ENCODE results near the gene MIA3.

Gene MIA3

DNA sequence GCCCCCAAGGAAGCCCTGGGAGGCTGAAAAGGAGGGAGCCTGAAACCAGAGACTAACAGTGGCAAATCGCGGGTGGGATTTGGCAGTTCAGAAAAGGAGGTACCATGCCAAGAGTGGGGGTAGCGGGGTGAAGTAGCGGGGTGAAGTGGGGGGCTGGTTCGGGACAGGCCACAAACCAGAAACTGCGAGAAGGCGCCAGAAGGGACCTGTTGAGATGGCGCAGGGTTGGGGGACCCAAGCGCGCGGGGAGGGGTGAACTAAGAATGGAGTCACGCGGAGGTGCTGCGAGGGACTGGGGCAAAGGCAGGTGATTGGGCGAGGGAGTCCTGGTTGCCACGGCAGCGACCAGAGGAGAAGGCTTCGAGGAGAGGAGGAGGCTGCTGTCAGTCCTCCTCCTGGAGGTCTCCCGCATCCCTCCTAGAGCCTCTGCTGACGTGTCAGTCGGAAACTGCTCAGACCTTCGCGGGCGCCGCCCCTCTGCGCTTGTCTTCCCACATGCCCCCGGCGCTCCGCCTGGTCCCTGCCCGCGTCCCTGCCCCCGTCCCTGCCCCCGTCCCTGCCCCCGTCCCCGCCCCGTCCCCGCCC is 438 bp upstream of the MIA3 start:
- peaks cover 48% of the 10 kb centered on the region for H3K27me3 ChIP-seq (ENCODE audit: insufficient read depth, low read length, poor library complexity, severe bottlenecking)
- H3F3A ChIP-seq (ENCODE audit: low read depth) = no peaks in the 10 kb centered on the region
- H3K9me2 ChIP-seq (replicated peaks; ENCODE audit: low read depth, low read length) = no peaks in the 10 kb centered on the region
- H3K36me3 ChIP-seq (ENCODE audit: insufficient read depth, low read length) = no peaks in the 10 kb centered on the region
- H3K9ac ChIP-seq (ENCODE audit: low read depth, low read length, poor library complexity, severe bottlenecking) = peak overlapping the region; percentile 60
- TF ChIP-seq EZH2phosphoT487 (IDR thresholded peaks at IDR 0.05; ENCODE audit: borderline replicate concordance) = no peak
- TF ChIP-seq, protein P1, sequence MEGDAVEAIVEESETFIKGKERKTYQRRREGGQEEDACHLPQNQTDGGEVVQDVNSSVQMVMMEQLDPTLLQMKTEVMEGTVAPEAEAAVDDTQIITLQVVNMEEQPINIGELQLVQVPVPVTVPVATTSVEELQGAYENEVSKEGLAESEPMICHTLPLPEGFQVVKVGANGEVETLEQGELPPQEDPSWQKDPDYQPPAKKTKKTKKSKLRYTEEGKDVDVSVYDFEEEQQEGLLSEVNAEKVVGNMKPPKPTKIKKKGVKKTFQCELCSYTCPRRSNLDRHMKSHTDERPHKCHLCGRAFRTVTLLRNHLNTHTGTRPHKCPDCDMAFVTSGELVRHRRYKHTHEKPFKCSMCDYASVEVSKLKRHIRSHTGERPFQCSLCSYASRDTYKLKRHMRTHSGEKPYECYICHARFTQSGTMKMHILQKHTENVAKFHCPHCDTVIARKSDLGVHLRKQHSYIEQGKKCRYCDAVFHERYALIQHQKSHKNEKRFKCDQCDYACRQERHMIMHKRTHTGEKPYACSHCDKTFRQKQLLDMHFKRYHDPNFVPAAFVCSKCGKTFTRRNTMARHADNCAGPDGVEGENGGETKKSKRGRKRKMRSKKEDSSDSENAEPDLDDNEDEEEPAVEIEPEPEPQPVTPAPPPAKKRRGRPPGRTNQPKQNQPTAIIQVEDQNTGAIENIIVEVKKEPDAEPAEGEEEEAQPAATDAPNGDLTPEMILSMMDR (conservative IDR thresholded peaks at IDR 0.05; ENCODE audit: low read length) = no peak
- peaks cover 12% of the 10 kb centered on the region for H4K20me1 ChIP-seq (ENCODE audit: insufficient read depth, low read length, poor library complexity, severe bottlenecking)
- H3K4me3 ChIP-seq (ENCODE audit: low read length, poor library complexity, severe bottlenecking) = peak overlapping the region; percentile 74
- H3K4me2 ChIP-seq (ENCODE audit: low read depth, low read length, poor library complexity, severe bottlenecking) = peak overlapping the region; percentile 97
- peak overlapping the region; percentile 95 for H2AFZ ChIP-seq (ENCODE audit: low read length)
- peaks cover 18% of the 10 kb centered on the region for H3K79me2 ChIP-seq (ENCODE audit: insufficient read depth, low read length)
- H3K9me3 ChIP-seq (ENCODE audit: insufficient read depth, low read depth, low read length) = no peaks in the 10 kb centered on the region
- peaks cover 33% of the 10 kb centered on the region for H3K4me1 ChIP-seq (ENCODE audit: insufficient read depth, low read length, poor library complexity, severe bottlenecking)

DNA sequence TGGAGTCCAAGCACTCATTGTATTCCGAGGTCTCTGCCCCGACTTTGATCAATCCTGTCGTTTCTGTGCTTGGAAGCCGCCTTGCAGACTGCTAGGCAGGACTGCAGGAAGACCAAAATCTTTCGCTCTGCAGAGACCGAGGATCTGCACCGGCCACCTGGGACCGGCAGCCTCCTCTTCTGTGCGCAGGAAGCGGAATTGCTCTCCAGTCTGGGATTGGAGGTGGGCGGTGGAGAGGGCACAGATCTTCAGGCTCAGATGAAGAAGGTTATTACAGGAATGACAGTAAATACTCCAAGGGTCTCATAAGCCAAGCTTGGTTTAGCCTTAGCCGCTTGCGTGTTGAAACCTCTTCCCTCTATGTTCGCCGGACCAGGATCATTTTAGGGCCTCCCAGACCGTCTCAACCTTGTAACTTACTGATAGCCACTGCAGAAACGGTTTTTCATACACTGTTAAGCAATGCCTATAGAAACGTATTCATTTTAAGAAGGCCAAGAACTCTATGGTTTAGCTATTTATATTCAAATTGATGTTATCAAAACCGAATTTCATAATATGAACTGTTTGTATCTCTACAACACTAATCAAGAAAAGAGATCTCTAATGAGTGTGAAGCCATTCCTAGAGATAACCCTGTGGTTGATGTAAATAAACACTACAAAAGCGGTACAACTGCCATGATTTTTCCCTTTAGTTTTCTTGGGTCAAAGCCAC is 1.1 kb downstream of the MIA3 start:
- Histone ChIP-seq H2AFZ (ENCODE audit: low read length) (peak overlapping the region; percentile 88; the same call in 1 of the 2 replicates), H3F3A (ENCODE audit: low read depth) (no peaks in the 10 kb centered on the region), H3K4me3 (ENCODE audit: low read length, poor library complexity, severe bottlenecking) (peak overlapping the region; percentile 84), H3K9me3 (ENCODE audit: insufficient read depth, low read depth, low read length) (no peaks in the 10 kb centered on the region), H4K20me1 (ENCODE audit: insufficient read depth, low read length, poor library complexity, severe bottlenecking) (peaks cover 12% of the 10 kb centered on the region), H3K27me3 (ENCODE audit: insufficient read depth, low read length, poor library complexity, severe bottlenecking) (peaks cover 33% of the 10 kb centered on the region), H3K79me2 (ENCODE audit: insufficient read depth, low read length) (peaks cover 18% of the 10 kb centered on the region), H3K4me2 (ENCODE audit: low read depth, low read length, poor library complexity, severe bottlenecking) (peak overlapping the region; percentile 95), H3K4me1 (ENCODE audit: insufficient read depth, low read length, poor library complexity, severe bottlenecking) (peaks cover 38% of the 10 kb centered on the region), H3K9me2 (replicated peaks; ENCODE audit: low read depth, low read length) (no peaks in the 10 kb centered on the region), H3K9ac (ENCODE audit: low read depth, low read length, poor library complexity, severe bottlenecking) (peak overlapping the region; percentile 63), H3K36me3 (ENCODE audit: insufficient read depth, low read length) (0 out of 2 replicates have a peak, but pooled peaks cover 2% of the 10 kb centered on the region)
- TF ChIP-seq, protein P1 (conservative IDR thresholded peaks at IDR 0.05; ENCODE audit: low read length) = no peak
- no peak for TF ChIP-seq EZH2phosphoT487 (IDR thresholded peaks at IDR 0.05; ENCODE audit: borderline replicate concordance)

DNA sequence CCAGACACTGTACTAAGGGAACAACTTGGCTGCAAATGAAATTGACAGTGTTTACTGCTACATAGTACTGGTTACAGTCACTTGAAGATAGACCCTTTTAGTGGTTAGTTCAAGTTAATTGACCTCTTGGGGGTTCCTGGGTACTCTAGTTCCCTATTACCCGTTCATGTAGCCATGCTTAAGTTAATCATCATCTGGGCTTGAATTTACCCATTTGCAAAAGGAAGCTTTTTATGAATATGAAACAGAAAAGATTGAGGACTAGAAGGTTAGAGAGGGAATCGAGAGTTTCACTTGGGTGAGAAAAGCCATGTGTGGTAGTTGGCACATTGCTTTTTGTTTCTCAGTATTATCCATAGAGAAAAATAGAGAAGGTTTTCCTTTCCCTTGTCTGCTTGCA is 2.7 kb downstream of the MIA3 start:
- Histone ChIP-seq H3K4me1 (ENCODE audit: insufficient read depth, low read length, poor library complexity, severe bottlenecking) (peaks cover 38% of the 10 kb centered on the region), H3K9ac (ENCODE audit: low read depth, low read length, poor library complexity, severe bottlenecking) (no peak overlapping the region), H3K4me3 (ENCODE audit: low read length, poor library complexity, severe bottlenecking) (no peak overlapping the region), H3K36me3 (ENCODE audit: insufficient read depth, low read length) (peaks cover 3% of the 10 kb centered on the region; the same call in 1 of the 2 replicates), H2AFZ (ENCODE audit: low read length) (no peak overlapping the region), H3K4me2 (ENCODE audit: low read depth, low read length, poor library complexity, severe bottlenecking) (peak overlapping the region; percentile 95), H4K20me1 (ENCODE audit: insufficient read depth, low read length, poor library complexity, severe bottlenecking) (peaks cover 12% of the 10 kb centered on the region), H3K9me3 (ENCODE audit: insufficient read depth, low read depth, low read length) (no peaks in the 10 kb centered on the region), H3K9me2 (replicated peaks; ENCODE audit: low read depth, low read length) (no peaks in the 10 kb centered on the region), H3K27me3 (ENCODE audit: insufficient read depth, low read length, poor library complexity, severe bottlenecking) (peaks cover 17% of the 10 kb centered on the region), H3K79me2 (ENCODE audit: insufficient read depth, low read length) (peaks cover 18% of the 10 kb centered on the region), H3F3A (ENCODE audit: low read depth) (no peaks in the 10 kb centered on the region)
- TF ChIP-seq, protein P1 (conservative IDR thresholded peaks at IDR 0.05; ENCODE audit: low read length) = no peak
- no peak for TF ChIP-seq EZH2phosphoT487 (IDR thresholded peaks at IDR 0.05; ENCODE audit: borderline replicate concordance)
